Astrocyte (in vitro differentiated cells and primary cell): ENCODE results near the gene POLA1. TPM values are rescaled to one million over a fixed set of nuclear protein-coding genes. Genes with fewer than 3 reads are reported as not detected.
A peak's percentile ranks its signal among the peaks of the same experiment; 100 is the strongest.

Experiments used
- DNase-seq: peaks from one replicate; pipeline ENCODE4 v3.0.0-alpha.2; 2010; ENCODE audit warnings: low read depth
- FAIRE-seq: peaks from 2 replicates; lab custom pipeline; 2011; peaks lifted over from hg19 to GRCh38; lab: Jason Lieb, UNC
- H2AFZ ChIP-seq: 2 replicates; pipeline ENCODE4 v1.6.0; 2012; ENCODE audit warnings: low read depth, low read length, inconsistent platforms
- H3K27ac ChIP-seq: 2 replicates; pipeline ENCODE4 v1.5.1; 2011; ENCODE audit warnings: low read depth, low read length, inconsistent platforms
- H3K27me3 ChIP-seq: 2 replicates; pipeline ENCODE4 v1.6.0; 2011; ENCODE audit warnings: low read length, inconsistent platforms; ENCODE audit not compliant: insufficient read depth
- H3K36me3 ChIP-seq: 2 replicates; pipeline ENCODE4 v1.5.1; 2011; ENCODE audit warnings: low read length, inconsistent platforms; ENCODE audit not compliant: insufficient read depth
- H3K4me1 ChIP-seq: 2 replicates; pipeline ENCODE4 v1.5.1; 2011; ENCODE audit warnings: low read length, inconsistent platforms; ENCODE audit not compliant: insufficient read depth
- H3K4me2 ChIP-seq: 2 replicates; pipeline ENCODE4 v1.6.0; 2012; ENCODE audit warnings: low read length, inconsistent platforms
- H3K4me3 ChIP-seq: 2 replicates; pipeline ENCODE4 v1.5.1; 2011; ENCODE audit warnings: low read depth, mild to moderate bottlenecking, low read length, inconsistent platforms; ENCODE audit not compliant: insufficient read depth
- H3K79me2 ChIP-seq: 2 replicates; pipeline ENCODE4 v1.6.0; 2012; ENCODE audit warnings: mild to moderate bottlenecking, low read length, inconsistent platforms; ENCODE audit not compliant: insufficient read depth
- H3K9ac ChIP-seq: 2 replicates; pipeline ENCODE4 v1.6.0; 2012; ENCODE audit warnings: mild to moderate bottlenecking, low read length, inconsistent platforms
- H3K9me3 ChIP-seq: 2 replicates; pipeline ENCODE4 v1.5.1; 2012; ENCODE audit warnings: low read depth, mild to moderate bottlenecking, low read length, inconsistent platforms; ENCODE audit not compliant: insufficient read depth
- H4K20me1 ChIP-seq: 2 replicates; pipeline ENCODE4 v1.6.0; 2012; ENCODE audit warnings: low read length, inconsistent platforms; ENCODE audit not compliant: insufficient read depth
- H3K27ac Mint-ChIP-seq: one replicate; pipeline ENCODE4 v1.8.0; 2021; ENCODE audit warnings: mild to moderate bottlenecking, mixed read lengths; ENCODE audit not compliant: unreplicated experiment
- H3K27me3 Mint-ChIP-seq: one replicate; pipeline ENCODE4 v1.8.0; 2021; ENCODE audit warnings: low read depth, mixed read lengths; ENCODE audit not compliant: unreplicated experiment
- H3K36me3 Mint-ChIP-seq: one replicate; pipeline ENCODE4 v1.8.0; 2021; ENCODE audit warnings: low read depth, mixed read lengths; ENCODE audit not compliant: unreplicated experiment
- H3K4me1 Mint-ChIP-seq: one replicate; pipeline ENCODE4 v1.8.0; 2021; ENCODE audit warnings: low read depth, mixed read lengths; ENCODE audit not compliant: unreplicated experiment
- H3K4me3 Mint-ChIP-seq: one replicate; pipeline ENCODE4 v1.8.0; 2021; ENCODE audit warnings: mild to moderate bottlenecking, moderate library complexity, mixed read lengths; ENCODE audit not compliant: unreplicated experiment
- H3K9me3 Mint-ChIP-seq: one replicate; pipeline ENCODE4 v1.8.0; 2021; ENCODE audit warnings: mild to moderate bottlenecking, mixed read lengths; ENCODE audit not compliant: unreplicated experiment
- CTCF ChIP-seq: IDR thresholded peaks from 2 replicates; pipeline ENCODE4 v1.5.1; 2011; ENCODE audit warnings: low read depth, mild to moderate bottlenecking, inconsistent platforms, low read length, moderate library complexity; ENCODE audit not compliant: insufficient read depth
- EZH2 ChIP-seq: IDR thresholded peaks from 2 replicates; pipeline ENCODE4 v1.6.1; 2012; ENCODE audit warnings: mild to moderate bottlenecking, low read length, inconsistent platforms; ENCODE audit not compliant: insufficient read depth
- total RNA-seq: library from RNA; stranded (reverse); gene quantifications from 2 replicates; pipeline ENCODE4 v1.2.1, GENCODE V29; 2021

Gene POLA1
- total RNA-seq, 1 donor from 2014 or later: 4.9 TPM

GRCh38 chrX:25019707-25020390 lies 326.1 kb downstream of the POLA1 start:
- Histone ChIP-seq H3K4me2 (peak overlapping the region; percentile 60), H3K79me2 (no peaks in the 10 kb centered on the region), H3K36me3 (no peaks in the 10 kb centered on the region), H3K9me3 (no peaks in the 10 kb centered on the region), H3K4me1 (peaks cover 2% of the 10 kb centered on the region), H3K4me3 (no peak overlapping the region), H4K20me1 (no peaks in the 10 kb centered on the region), H3K27ac (no peak overlapping the region), H3K27me3 (peaks cover 79% of the 10 kb centered on the region), H2AFZ (no peak overlapping the region), H3K9ac (no peak overlapping the region)
- DNase-seq: no peak
- FAIRE-seq: no peak
- TF ChIP-seq CTCF: no peak
- TF ChIP-seq EZH2: peak; percentile 28
- Mint-ChIP-seq H3K27ac (no peak overlapping the region), H3K4me3 (no peak overlapping the region), H3K27me3 (peaks cover 75% of the 10 kb centered on the region), H3K36me3 (peaks cover 3% of the 10 kb centered on the region), H3K4me1 (peaks cover 2% of the 10 kb centered on the region), H3K9me3 (peaks cover 4% of the 10 kb centered on the region)

GRCh38 chrX:25020391-25020904 lies 326.7 kb downstream of the POLA1 start:
- no peak overlapping the region for H3K4me3 ChIP-seq
- H3K4me1 Mint-ChIP-seq: peaks cover 2% of the 10 kb centered on the region
- no peak for FAIRE-seq

More at GRCh38 chrX:25020391-25020904, 326.7 kb downstream of the POLA1 start:
- Histone ChIP-seq H3K4me2 (peak overlapping the region; percentile 44), H3K9me3 (no peaks in the 10 kb centered on the region), H2AFZ (no peak overlapping the region), H4K20me1 (no peaks in the 10 kb centered on the region), H3K27ac (no peak overlapping the region), H3K9ac (no peak overlapping the region), H3K27me3 (peaks cover 75% of the 10 kb centered on the region), H3K79me2 (no peaks in the 10 kb centered on the region), H3K36me3 (no peaks in the 10 kb centered on the region), H3K4me1 (peaks cover 2% of the 10 kb centered on the region)
- no peak for TF ChIP-seq CTCF
- TF ChIP-seq EZH2: peak; percentile 25
- Mint-ChIP-seq H3K36me3 (peaks cover 3% of the 10 kb centered on the region), H3K27me3 (peaks cover 70% of the 10 kb centered on the region), H3K27ac (no peak overlapping the region), H3K9me3 (peaks cover 4% of the 10 kb centered on the region), H3K4me3 (no peak overlapping the region)
- DNase-seq: no peak
